Neuronal stem cell (in vitro differentiated cells): ENCODE measurements around the gene PSME3.
A peak's percentile ranks its signal among the peaks of the same experiment; 100 is the strongest.
"Not testable (repeated sequence)": the region's sequence is repeated elsewhere in the genome, so short reads cannot be mapped to it uniquely, and the experiment has no call there.

Experiments used
- DNase-seq: peaks from one replicate; pipeline ENCODE4 v3.0.0-alpha.2; 2013; ENCODE audit warnings: low spot score
- H2AFZ ChIP-seq: one replicate; pipeline ENCODE4 v1.6.1; 2013; ENCODE audit warnings: mild to moderate bottlenecking, low read length, inconsistent platforms
- H2AK5ac ChIP-seq: 2 replicates; pipeline ENCODE4 v1.6.1; 2013; ENCODE audit warnings: low read depth, mild to moderate bottlenecking, inconsistent platforms, low read length, moderate library complexity, mixed read lengths
- H2BK120ac ChIP-seq: 2 replicates; pipeline ENCODE4 v1.6.1; 2013; ENCODE audit warnings: low read depth, mild to moderate bottlenecking, inconsistent platforms, low read length, moderate library complexity, mixed read lengths
- H2BK12ac ChIP-seq: one replicate; pipeline ENCODE4 v1.6.1; 2013; ENCODE audit warnings: low read length, inconsistent platforms
- H2BK15ac ChIP-seq: 2 replicates; pipeline ENCODE4 v1.6.1; 2013; ENCODE audit warnings: mild to moderate bottlenecking, low read length, inconsistent platforms, mixed read lengths
- H2BK5ac ChIP-seq: one replicate; pipeline ENCODE4 v1.6.1; 2013; ENCODE audit warnings: inconsistent platforms, mild to moderate bottlenecking, low read length, moderate library complexity
- H3K14ac ChIP-seq: one replicate; pipeline ENCODE4 v1.6.1; 2013; ENCODE audit warnings: low read length, inconsistent platforms
- H3K18ac ChIP-seq: 2 replicates; pipeline ENCODE4 v1.6.1; 2013; ENCODE audit warnings: low read length, inconsistent platforms
- H3K23ac ChIP-seq: 2 replicates; pipeline ENCODE4 v1.6.1; 2013; ENCODE audit warnings: low read depth, mild to moderate bottlenecking, mixed read lengths, low read length, inconsistent platforms; ENCODE audit not compliant: poor library complexity
- H3K27ac ChIP-seq: replicated peaks from 3 replicates; pipeline ENCODE4 v1.5.1; 2013; ENCODE audit warnings: low read length, inconsistent platforms
- H3K27me3 ChIP-seq, 3 experiments: 2 replicates each; pipeline ENCODE4 v1.6.1; 2013; ENCODE audit warnings: low read length in 3 of 3, mild to moderate bottlenecking in 2 of 3, inconsistent platforms in 1 of 3, low read depth in 1 of 3, mixed read lengths in 1 of 3, moderate library complexity in 1 of 3; ENCODE audit not compliant: control insufficient read depth in 3 of 3, insufficient read depth in 3 of 3
- H3K36me3 ChIP-seq, 2 donors: replicated peaks in 1 of 2; 2 replicates each; pipeline ENCODE4 v1.6.1; 2013; ENCODE audit warnings: low read length in 2 of 2; ENCODE audit not compliant: control insufficient read depth in 2 of 2, insufficient read depth in 2 of 2
- H3K4ac ChIP-seq: 2 replicates; pipeline ENCODE4 v1.6.1; 2013; ENCODE audit warnings: inconsistent platforms, mild to moderate bottlenecking, low read length, moderate library complexity
- H3K4me1 ChIP-seq, 2 donors: 1 replicate in 1 of 2; 2 replicates in 1 of 2; pipeline ENCODE4 v1.6.1; 2013; ENCODE audit warnings: low read length in 2 of 2, low read depth in 1 of 2; ENCODE audit not compliant: control insufficient read depth in 2 of 2, insufficient read depth in 1 of 2
- H3K4me2 ChIP-seq: one replicate; pipeline ENCODE4 v1.6.1; 2013; ENCODE audit warnings: mild to moderate bottlenecking, low read length, inconsistent platforms; ENCODE audit not compliant: insufficient read depth, poor library complexity, severe bottlenecking
- H3K4me3 ChIP-seq, 2 donors: 2 replicates each; pipeline ENCODE4 v1.5.1; 2013; ENCODE audit warnings: low read length in 2 of 2, mild to moderate bottlenecking in 2 of 2, inconsistent platforms in 1 of 2, moderate library complexity in 1 of 2
- H3K79me1 ChIP-seq: one replicate; pipeline ENCODE4 v1.6.1; 2013; ENCODE audit warnings: low read depth, mild to moderate bottlenecking, inconsistent platforms, low read length, moderate library complexity
- H3K9ac ChIP-seq: one replicate; pipeline ENCODE4 v1.6.1; 2013; ENCODE audit warnings: mild to moderate bottlenecking, low read depth, low read length, inconsistent platforms; ENCODE audit not compliant: poor library complexity
- H3K9me3 ChIP-seq, 2 donors: replicated peaks in 1 of 2; 2 replicates each; pipeline versions ENCODE3 to v1.6.1; 2013; ENCODE audit warnings: low read length in 2 of 2, mild to moderate bottlenecking in 2 of 2, inconsistent platforms in 1 of 2, low read depth in 1 of 2, mixed read lengths in 1 of 2, moderate library complexity in 1 of 2; ENCODE audit not compliant: control insufficient read depth in 2 of 2, insufficient read depth in 1 of 2
- H4K8ac ChIP-seq: one replicate; pipeline ENCODE4 v1.6.1; 2013; ENCODE audit warnings: low read depth, mild to moderate bottlenecking, inconsistent platforms, low read length, moderate library complexity
- H4K91ac ChIP-seq: one replicate; pipeline ENCODE4 v1.6.1; 2013; ENCODE audit warnings: low read length, low read depth, mild to moderate bottlenecking, inconsistent platforms; ENCODE audit not compliant: poor library complexity
- WGBS, 2 donors: extraction: QIAGEN DNeasy Blood & Tissue Kit; methylation state at CpG; one replicate each; pipeline ENCODE4 v1.1.7; 2013; ENCODE audit warnings: missing lambda C conversion rate in 2 of 2, mixed read lengths in 1 of 2; ENCODE audit not compliant: insufficient read length in 2 of 2, insufficient replicate concordance in 1 of 2; ENCODE audit errors: extremely low coverage in 2 of 2; 5-methylcytosine and 5-hydroxymethylcytosine counted together

Gene PSME3

DNA sequence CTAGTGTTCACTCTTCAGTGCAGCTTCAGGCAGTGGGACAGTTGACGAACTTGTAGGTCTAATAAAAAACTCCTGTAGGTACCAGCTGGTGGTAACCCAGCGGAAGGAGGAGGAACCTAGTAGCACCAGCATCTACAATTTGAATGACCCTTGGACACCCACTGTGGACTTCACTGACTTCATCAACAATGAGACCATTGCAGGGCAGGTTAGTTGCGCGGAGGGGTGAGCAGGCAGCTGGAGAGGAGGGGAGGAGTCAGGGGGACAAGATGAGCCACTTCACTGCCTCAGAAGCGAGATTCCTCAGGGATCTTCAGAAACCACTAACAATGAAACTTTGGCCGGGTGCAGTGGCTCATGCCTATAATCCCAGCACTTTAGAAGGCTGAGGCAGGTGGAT lies 40.1 kb downstream of the PSME3 start:
- Histone ChIP-seq H3K9me3 (peaks cover 4 to 11% of the 10 kb centered on the region in 2 donors), H3K79me1 (no peaks in the 10 kb centered on the region), H3K23ac (no peak overlapping the region), H3K4me1 (peaks cover 2% of the 10 kb centered on the region in 2 donors), H3K4ac (no peak overlapping the region), H3K18ac (no peak overlapping the region), H2AK5ac (no peak overlapping the region), H3K36me3 (no peaks in the 10 kb centered on the region), H3K27ac (no peak overlapping the region), H3K4me2 (no peak overlapping the region), H3K9ac (no peak overlapping the region), H2BK5ac (no peak overlapping the region), H2BK120ac (no peak overlapping the region), H4K91ac (no peak overlapping the region), H4K8ac (no peak overlapping the region), H2BK15ac (no peak overlapping the region), H2AFZ (no peak overlapping the region), H3K27me3 (peaks cover 0 to 25% (median 0%) of the 10 kb centered on the region in 3 experiments), H3K14ac (no peak overlapping the region), H3K4me3 (no peak overlapping the region), H2BK12ac (no peak overlapping the region)
- WGBS, 2 donors = no CpG with 5 or more reads among the region's 6 CpGs
- DNase-seq = no peak

DNA sequence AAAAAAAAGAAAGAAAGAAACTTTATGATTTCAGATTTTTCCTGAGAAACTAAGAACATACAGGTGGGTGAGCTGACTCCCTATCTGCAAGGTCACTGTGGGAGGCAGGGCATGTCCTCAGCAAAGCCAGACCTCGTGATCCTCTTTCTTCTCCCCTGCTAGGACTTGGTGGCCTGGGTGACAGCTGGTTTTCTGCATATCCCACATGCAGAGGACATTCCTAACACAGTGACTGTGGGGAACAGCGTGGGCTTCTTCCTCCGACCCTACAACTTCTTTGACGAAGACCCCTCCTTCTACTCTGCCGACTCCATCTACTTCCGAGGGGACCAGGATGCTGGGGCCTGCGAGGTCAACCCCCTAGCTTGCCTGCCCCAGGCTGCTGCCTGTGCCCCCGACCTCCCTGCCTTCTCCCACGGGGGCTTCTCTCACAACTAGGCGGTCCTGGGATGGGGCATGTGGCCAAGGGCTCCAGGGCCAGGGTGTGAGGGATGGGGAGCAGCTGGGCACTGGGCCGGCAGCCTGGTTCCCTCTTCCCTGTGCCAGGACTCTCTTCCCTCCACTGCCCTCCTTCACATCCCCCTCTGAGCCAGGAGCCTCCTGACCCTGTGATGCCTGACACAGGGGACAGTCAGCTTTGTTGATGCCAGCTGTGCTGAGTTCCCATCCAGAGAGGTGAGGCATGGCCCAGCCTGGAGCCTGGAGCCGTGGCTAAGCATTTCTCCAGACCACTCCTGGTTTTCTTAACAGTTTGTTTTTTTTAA lies 40.9 kb downstream of the PSME3 start:
- not testable (repeated sequence) for H3K23ac ChIP-seq, H2AK5ac ChIP-seq, H3K27ac ChIP-seq, H3K4me1 ChIP-seq, H3K4me2 ChIP-seq, H3K18ac ChIP-seq, H2AFZ ChIP-seq, H3K36me3 ChIP-seq, H2BK15ac ChIP-seq, H2BK5ac ChIP-seq, H3K79me1 ChIP-seq, H4K8ac ChIP-seq, H3K9ac ChIP-seq, H2BK12ac ChIP-seq, H3K4me3 ChIP-seq, H3K4ac ChIP-seq, H3K14ac ChIP-seq, H2BK120ac ChIP-seq, DNase-seq, H4K91ac ChIP-seq
- WGBS, 2 donors = no CpG with 5 or more reads among the region's 12 CpGs
- Histone ChIP-seq H3K9me3 (peaks cover 4 to 11% of the 10 kb centered on the region in 2 donors), H3K27me3 (peaks cover 0 to 32% (median 4%) of the 10 kb centered on the region in 3 experiments)

DNA sequence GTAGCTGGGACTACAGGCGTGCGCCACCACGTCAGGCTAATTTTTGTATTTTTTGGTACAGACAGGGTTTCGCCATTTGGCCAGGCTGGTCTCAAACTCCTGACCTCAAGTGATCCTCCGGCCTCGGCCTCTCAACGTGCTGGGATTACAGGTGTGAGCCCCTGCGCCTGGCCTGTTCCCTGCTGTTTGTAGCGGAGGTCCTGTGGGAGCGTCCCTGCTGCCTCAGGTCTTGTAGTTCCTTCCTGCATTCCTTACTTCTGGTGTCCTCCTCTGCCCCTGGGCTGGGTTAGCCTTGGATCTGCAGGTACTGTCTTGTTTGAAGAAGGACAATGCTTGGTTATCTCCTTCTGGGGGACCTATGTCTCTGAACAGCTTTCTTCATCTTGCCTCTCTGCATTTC lies 43.8 kb downstream of the PSME3 start:
- H2AFZ ChIP-seq = no peak overlapping the region
- no peak overlapping the region for H4K8ac ChIP-seq
- no peak overlapping the region for H2BK120ac ChIP-seq
- no CpG with 5 or more reads among the region's 10 CpGs for WGBS, 2 donors
- DNase-seq = no peak
- H2AK5ac ChIP-seq = no peak overlapping the region
- H3K4me1 ChIP-seq = peaks cover 4 to 5% of the 10 kb centered on the region in 2 donors
- no peak overlapping the region for H3K27ac ChIP-seq
- no peak overlapping the region for H3K9ac ChIP-seq
- H3K36me3 ChIP-seq = no peaks in the 10 kb centered on the region
- H2BK5ac ChIP-seq = no peak overlapping the region
- H3K9me3 ChIP-seq = no peaks in the 10 kb centered on the region
- peaks cover 0 to 57% (median 4%) of the 10 kb centered on the region in 3 experiments for H3K27me3 ChIP-seq
- H3K23ac ChIP-seq = no peak overlapping the region
- no peaks in the 10 kb centered on the region for H3K79me1 ChIP-seq
- no peak overlapping the region for H2BK15ac ChIP-seq
- H3K4me2 ChIP-seq = no peak overlapping the region
- H2BK12ac ChIP-seq = no peak overlapping the region
- no peak overlapping the region for H3K4ac ChIP-seq
- no peak overlapping the region for H4K91ac ChIP-seq
- no peak overlapping the region for H3K14ac ChIP-seq
- no peak overlapping the region for H3K4me3 ChIP-seq
- H3K18ac ChIP-seq = no peak overlapping the region

DNA sequence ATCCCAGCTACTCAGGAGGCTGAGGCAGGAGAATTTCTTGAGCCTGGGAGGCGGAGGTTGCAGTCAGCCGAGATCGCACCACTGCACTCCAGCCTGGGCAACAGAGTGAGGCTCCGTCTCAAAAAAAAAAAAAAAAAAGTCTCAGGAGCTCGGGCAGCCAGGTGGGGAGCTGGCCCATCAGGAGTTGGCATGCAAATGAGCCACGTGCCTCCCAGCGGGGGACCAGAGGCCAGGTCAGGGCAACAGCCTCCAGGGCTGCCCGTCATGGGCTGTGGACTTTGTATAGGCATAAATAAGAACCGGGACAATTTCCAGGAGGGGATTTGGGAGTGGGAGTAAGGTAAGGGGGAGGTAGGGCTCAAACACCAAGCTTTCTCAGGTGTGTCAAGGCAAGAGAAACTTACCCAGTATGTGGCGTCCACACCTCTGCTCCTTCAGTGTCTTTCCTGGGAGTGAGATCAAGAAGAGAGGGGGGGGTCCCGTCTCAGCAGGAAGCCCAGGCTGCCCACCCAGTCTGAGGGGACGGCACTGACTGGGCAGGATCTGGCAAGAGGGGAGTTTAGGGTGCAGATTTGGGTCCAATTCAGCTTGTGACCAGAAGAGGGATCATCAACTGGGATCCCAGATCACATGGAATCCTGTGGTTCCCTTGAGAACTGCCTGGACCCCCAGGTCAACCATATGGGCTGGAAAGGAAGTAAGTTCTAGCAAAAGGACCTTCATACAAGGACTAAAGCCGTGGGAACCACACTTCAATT lies 45.1 kb downstream of the PSME3 start:
- Histone ChIP-seq H3K9me3 (no peaks in the 10 kb centered on the region), H2BK12ac (no peak overlapping the region), H3K27me3 (peaks cover 0 to 58% (median 4%) of the 10 kb centered on the region in 3 experiments), H3K14ac (no peak overlapping the region), H2BK5ac (no peak overlapping the region), H4K91ac (no peak overlapping the region), H3K4me3 (no peak overlapping the region), H3K36me3 (no peaks in the 10 kb centered on the region), H3K4ac (no peak overlapping the region), H2AFZ (no peak overlapping the region), H3K4me2 (no peak overlapping the region), H3K79me1 (no peaks in the 10 kb centered on the region), H2AK5ac (no peak overlapping the region), H3K23ac (no peak overlapping the region), H2BK120ac (no peak overlapping the region), H2BK15ac (no peak overlapping the region), H3K18ac (no peak overlapping the region), H4K8ac (no peak overlapping the region), H3K27ac (no peak overlapping the region), H3K9ac (no peak overlapping the region), H3K4me1 (peaks cover 4 to 5% of the 10 kb centered on the region in 2 donors)
- DNase-seq = peak; percentile 18
- no CpG with 5 or more reads among the region's 13 CpGs for WGBS, 2 donors
